ENCODE results near the gene LRRC56.
A peak's percentile ranks its signal among the peaks of the same experiment; 100 is the strongest.

The LRRC56 gene

GRCh38 chr11:536841-537621 lies at the start of gene LRRC56:
LRRC56 (plus strand) TSS chr11:537527; CDS start chr11:540685, 3,158 bp downstream.
- Mint-ChIP-seq H3K27ac (peak within 1 kb of the TSS; percentile 87), H3K9me3 (no peaks in the 10 kb centered on the region), H3K4me1 (peaks cover 21% of the 10 kb centered on the region)

GRCh38 chr11:487571-488021 lies 49.7 kb upstream of the LRRC56 start:
- Mint-ChIP-seq H3K4me3 (no peak overlapping the region), H3K27ac (no peak overlapping the region), H3K9me3 (no peaks in the 10 kb centered on the region), H3K4me1 (no peaks in the 10 kb centered on the region), H3K36me3 (peaks cover 4% of the 10 kb centered on the region)
- DNase-seq (ENCODE audit: low spot score in 2 of 2) (no peak), ATAC-seq (no peak)

More at GRCh38 chr11:536841-537621, at the start of gene LRRC56:
- ATAC-seq (peak; percentile 60), DNase-seq (ENCODE audit: low spot score in 2 of 2) (peak; percentile 92 to 93)
- Mint-ChIP-seq H3K4me3 (peak within 1 kb of the TSS; percentile 84), H3K36me3 (peaks cover 17% of the 10 kb centered on the region)

DNA sequence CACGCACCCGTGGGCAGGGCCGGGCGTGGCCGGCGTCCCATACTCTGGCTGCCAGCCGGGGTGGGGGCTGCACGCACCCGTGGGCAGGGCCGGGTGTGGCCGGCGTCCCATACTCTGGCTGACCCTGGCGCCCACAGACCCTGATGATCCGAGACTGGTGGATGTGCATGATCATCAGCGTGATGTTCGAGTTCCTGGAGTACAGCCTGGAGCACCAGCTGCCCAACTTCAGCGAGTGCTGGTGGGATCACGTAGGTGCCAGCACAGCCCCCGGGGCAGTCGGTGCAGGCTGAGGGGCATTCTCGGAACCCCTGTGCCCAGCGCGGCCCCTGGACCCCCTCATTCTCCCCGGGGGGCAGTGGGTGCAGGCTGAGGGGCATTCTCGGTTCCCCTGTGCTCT lies 49.3 kb upstream of the LRRC56 start:
- no peak for ATAC-seq
- H3K4me3 Mint-ChIP-seq, result no peak overlapping the region
- H3K27ac Mint-ChIP-seq, result no peak overlapping the region
- H3K36me3 Mint-ChIP-seq, result peaks cover 9% of the 10 kb centered on the region
- H3K9me3 Mint-ChIP-seq, result no peaks in the 10 kb centered on the region
- H3K4me1 Mint-ChIP-seq, result no peaks in the 10 kb centered on the region
- DNase-seq (ENCODE audit: low spot score in 2 of 2), result no peak

GRCh38 chr11:488579-488978 lies 48.7 kb upstream of the LRRC56 start:
- no peaks in the 10 kb centered on the region for H3K4me1 Mint-ChIP-seq
- H3K27ac Mint-ChIP-seq, result no peak overlapping the region
- DNase-seq (ENCODE audit: low spot score in 2 of 2), result no peak
- H3K36me3 Mint-ChIP-seq, result peaks cover 9% of the 10 kb centered on the region
- no peak for ATAC-seq
- H3K4me3 Mint-ChIP-seq, result no peak overlapping the region
- no peaks in the 10 kb centered on the region for H3K9me3 Mint-ChIP-seq

GRCh38 chr11:488992-489391 lies 48.3 kb upstream of the LRRC56 start:
- no peak overlapping the region for H3K27ac Mint-ChIP-seq
- H3K4me3 Mint-ChIP-seq, result no peak overlapping the region
- peaks cover 9% of the 10 kb centered on the region for H3K36me3 Mint-ChIP-seq
- DNase-seq (ENCODE audit: low spot score in 2 of 2), result no peak
- no peak for ATAC-seq
- H3K4me1 Mint-ChIP-seq, result no peaks in the 10 kb centered on the region
- H3K9me3 Mint-ChIP-seq, result no peaks in the 10 kb centered on the region

DNA sequence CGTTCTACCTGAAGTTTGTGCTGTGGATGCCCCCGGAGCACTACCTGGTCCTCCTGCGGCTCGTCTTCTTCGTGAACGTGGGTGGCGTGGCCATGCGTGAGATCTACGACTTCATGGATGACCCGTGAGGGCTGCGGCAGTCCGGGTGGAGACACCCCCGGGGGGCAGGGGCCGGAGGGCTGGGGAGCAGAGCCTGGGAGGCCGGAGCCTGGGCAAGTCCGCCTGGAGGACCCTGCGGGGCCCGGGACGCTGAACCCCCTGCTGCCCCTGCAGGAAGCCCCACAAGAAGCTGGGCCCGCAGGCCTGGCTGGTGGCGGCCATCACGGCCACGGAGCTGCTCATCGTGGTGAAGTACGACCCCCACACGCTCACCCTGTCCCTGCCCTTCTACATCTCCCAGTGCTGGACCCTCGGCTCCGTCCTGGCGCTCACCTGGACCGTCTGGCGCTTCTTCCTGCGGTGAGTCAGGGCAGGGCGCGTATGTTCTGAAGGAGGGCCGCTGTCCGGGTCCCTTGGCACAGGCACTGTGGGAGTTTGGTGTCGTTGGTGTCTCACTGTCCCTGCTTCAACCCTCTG lies 47.6 kb upstream of the LRRC56 start:
- Mint-ChIP-seq H3K4me1 (no peaks in the 10 kb centered on the region), H3K4me3 (no peak overlapping the region), H3K9me3 (no peaks in the 10 kb centered on the region), H3K27ac (no peak overlapping the region), H3K36me3 (peaks cover 15% of the 10 kb centered on the region)
- no peak for ATAC-seq
- DNase-seq (ENCODE audit: low spot score in 2 of 2), result no peak

DNA sequence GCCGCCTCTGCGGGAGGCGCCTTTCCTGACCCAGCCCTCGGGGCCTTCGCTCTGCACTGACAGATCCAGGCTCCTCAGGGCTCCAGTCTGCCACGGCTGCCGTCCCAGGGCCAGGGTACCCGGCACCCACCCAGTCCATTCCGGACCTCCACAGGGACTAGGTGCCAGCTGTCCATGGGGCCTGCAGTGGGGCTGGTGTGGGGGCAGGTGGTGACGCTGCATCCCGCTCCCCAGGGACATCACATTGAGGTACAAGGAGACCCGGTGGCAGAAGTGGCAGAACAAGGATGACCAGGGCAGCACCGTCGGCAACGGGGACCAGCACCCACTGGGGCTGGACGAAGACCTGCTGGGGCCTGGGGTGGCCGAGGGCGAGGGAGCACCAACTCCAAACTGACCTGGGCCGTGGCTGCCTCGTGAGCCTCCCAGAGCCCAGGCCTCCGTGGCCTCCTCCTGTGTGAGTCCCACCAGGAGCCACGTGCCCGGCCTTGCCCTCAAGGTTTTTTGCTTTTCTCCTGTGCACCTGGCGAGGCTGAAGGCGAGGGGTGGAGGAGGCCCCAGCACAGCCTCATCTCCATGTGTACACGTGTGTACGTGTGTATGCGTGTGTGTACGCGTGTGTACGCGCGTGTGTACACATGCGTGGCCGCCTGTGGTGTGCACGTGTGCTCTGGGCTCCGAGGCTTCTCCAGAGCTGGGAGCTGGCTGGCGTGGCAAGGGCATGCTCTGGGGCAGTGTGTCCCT lies 47.0 kb upstream of the LRRC56 start:
- ATAC-seq, result peak; percentile 17
- H3K9me3 Mint-ChIP-seq, result no peaks in the 10 kb centered on the region
- H3K4me1 Mint-ChIP-seq, result no peaks in the 10 kb centered on the region
- no peak for DNase-seq (ENCODE audit: low spot score in 2 of 2)
- H3K36me3 Mint-ChIP-seq, result peaks cover 19% of the 10 kb centered on the region
- H3K4me3 Mint-ChIP-seq, result no peak overlapping the region
- H3K27ac Mint-ChIP-seq, result no peak overlapping the region

- ATAC-seq (peak; percentile 25), DNase-seq (ENCODE audit: low spot score in 2 of 2) (no peak)
- no peak overlapping the region for H3K27ac Mint-ChIP-seq
- no peak overlapping the region for H3K4me3 Mint-ChIP-seq
- H3K36me3 Mint-ChIP-seq, result peaks cover 25% of the 10 kb centered on the region
- no peaks in the 10 kb centered on the region for H3K4me1 Mint-ChIP-seq
- no peaks in the 10 kb centered on the region for H3K9me3 Mint-ChIP-seq
These were observed 46.4 kb upstream of the LRRC56 start for GRCh38 chr11:490930-491260.

- no peaks in the 10 kb centered on the region for H3K9me3 Mint-ChIP-seq
- H3K4me1 Mint-ChIP-seq, result no peaks in the 10 kb centered on the region
- H3K36me3 Mint-ChIP-seq, result peaks cover 29% of the 10 kb centered on the region
- no peak overlapping the region for H3K4me3 Mint-ChIP-seq
- H3K27ac Mint-ChIP-seq, result peak overlapping the region; percentile 70
- ATAC-seq, result no peak
- no peak for DNase-seq (ENCODE audit: low spot score in 2 of 2)
These were observed 46.0 kb upstream of the LRRC56 start for GRCh38 chr11:491358-491757.

DNA sequence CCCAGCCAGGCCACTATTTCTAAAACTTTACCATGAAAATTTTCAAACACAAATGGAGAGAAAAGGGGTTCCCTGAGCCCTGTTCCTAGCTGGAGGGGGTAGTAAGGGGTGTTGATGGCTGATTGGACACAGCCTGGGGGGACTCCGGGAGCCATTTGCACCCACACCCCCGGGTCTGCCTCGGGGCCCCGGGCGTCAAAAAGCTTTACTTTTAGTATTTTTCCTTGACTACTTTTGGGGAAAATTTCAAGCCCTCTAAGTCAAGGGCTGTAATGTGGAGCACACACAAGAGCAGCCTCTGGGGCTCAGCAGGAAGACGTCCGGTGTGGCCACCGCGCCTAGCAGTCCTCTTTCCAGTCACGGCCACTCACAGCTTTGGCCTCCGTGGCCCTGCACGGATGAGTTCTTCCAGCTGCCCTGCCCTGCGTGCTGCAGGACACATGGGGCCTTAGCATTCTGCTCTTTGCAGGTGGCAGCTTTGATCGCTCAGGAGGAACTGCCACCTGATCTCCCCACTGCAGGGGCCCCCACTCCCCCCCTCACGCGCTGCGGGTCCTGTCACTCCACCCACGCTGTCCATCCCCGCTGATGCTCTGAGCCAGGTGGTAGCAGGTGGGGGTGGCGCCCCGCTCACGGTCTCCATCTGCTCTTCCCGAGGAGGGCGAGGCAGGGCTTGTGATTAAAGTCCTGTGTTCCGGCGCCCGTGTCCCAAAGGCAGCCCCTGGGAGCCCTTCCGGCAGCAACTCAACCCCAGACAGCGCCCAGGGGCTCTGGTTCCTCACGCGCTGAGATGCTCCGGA lies 44.7 kb upstream of the LRRC56 start:
- Mint-ChIP-seq H3K9me3 (no peaks in the 10 kb centered on the region), H3K4me1 (peaks cover 8% of the 10 kb centered on the region), H3K36me3 (peaks cover 42% of the 10 kb centered on the region), H3K27ac (peak overlapping the region; percentile 70), H3K4me3 (no peak overlapping the region)
- ATAC-seq (no peak), DNase-seq (ENCODE audit: low spot score in 2 of 2) (no peak)

DNA sequence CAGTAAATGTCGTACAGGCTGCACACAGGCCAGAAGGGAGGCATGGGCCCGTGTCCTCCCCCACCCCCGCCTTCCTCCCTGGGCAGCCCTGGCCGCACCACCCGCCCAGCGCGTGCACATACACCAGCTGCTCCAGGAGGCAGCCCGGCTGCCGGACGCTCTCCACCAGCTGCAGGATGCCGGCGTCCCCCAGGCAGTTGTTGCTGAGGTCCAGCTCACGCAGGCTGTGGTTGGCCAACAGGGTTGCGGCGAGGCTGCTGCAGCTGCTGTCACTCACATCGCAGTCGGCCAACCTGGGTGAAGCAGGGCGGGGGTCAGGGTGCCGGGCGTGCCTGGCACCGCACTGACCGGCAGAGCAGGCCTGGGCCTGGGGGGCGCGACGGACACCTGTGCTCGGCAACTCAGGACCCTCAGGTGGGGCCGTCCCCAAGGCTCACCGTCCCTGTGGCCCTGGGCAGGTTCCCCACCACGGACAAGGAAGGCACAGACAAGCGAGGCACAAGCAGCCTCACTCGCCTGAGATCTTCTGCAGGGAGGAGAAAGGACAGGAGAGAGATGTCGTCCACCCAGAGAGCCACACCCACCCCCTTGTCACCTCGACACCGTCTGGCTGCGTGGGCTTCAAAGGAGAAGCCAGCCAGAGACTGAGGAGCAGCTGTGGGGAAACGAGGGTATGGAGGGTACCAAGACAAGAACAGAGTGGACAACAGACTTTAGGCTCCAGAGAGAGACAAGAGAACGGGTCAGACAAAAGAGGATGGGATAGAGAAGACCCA lies 42.4 kb upstream of the LRRC56 start:
- peaks cover 65% of the 10 kb centered on the region for H3K36me3 Mint-ChIP-seq
- ATAC-seq (no peak), DNase-seq (ENCODE audit: low spot score in 2 of 2) (no peak)
- H3K4me1 Mint-ChIP-seq, result peaks cover 11% of the 10 kb centered on the region
- H3K4me3 Mint-ChIP-seq, result no peak overlapping the region
- H3K27ac Mint-ChIP-seq, result no peak overlapping the region
- no peaks in the 10 kb centered on the region for H3K9me3 Mint-ChIP-seq

DNA sequence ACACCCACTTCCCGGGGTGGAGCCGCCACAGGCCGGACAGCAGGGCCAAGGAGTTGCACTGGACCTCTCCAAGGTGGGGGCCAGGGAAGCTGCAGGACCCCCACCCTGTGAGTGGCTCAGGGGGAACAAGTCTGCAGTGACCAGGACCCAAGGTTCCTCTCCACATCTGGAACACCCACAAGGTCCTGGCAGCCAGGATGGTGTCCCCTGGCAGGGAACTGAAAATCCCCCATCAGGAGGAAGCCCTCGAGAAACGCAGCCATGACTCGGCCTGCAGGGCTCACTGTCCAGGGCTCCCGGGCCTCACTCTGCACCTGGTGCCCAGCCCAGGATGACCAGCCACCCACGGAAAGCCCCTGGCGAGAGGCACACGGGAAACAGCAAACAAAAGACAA lies 41.8 kb upstream of the LRRC56 start:
- no peaks in the 10 kb centered on the region for H3K9me3 Mint-ChIP-seq
- no peak overlapping the region for H3K4me3 Mint-ChIP-seq
- ATAC-seq, result no peak
- H3K4me1 Mint-ChIP-seq, result peaks cover 11% of the 10 kb centered on the region
- no peak overlapping the region for H3K27ac Mint-ChIP-seq
- DNase-seq (ENCODE audit: low spot score in 2 of 2), result no peak
- H3K36me3 Mint-ChIP-seq, result peaks cover 71% of the 10 kb centered on the region

GRCh38 chr11:496834-497564 lies 40.3 kb upstream of the LRRC56 start:
- Mint-ChIP-seq H3K27ac (peak overlapping the region; percentile 69), H3K4me3 (no peak overlapping the region), H3K9me3 (no peaks in the 10 kb centered on the region), H3K4me1 (peaks cover 11% of the 10 kb centered on the region), H3K36me3 (peaks cover 86% of the 10 kb centered on the region)
- DNase-seq (ENCODE audit: low spot score in 2 of 2) (no peak), ATAC-seq (no peak)
